ENCODE measurements around the gene SH3BGR. TPM values are rescaled to one million over a fixed set of nuclear protein-coding genes. Genes with fewer than 3 reads are reported as not detected.

Gene SH3BGR
- total and polyA plus RNA-seq, 2 of the 4 experiments (the other 2 are of a cell fraction) = 1.6 to 2.0 TPM

GRCh38 chr21:39406065-39406464, 45.7 kb upstream of the SH3BGR start:
- Histone ChIP-seq H4K8ac (ENCODE audit: low read depth in 2 of 2, low read length in 2 of 2) (no peak overlapping the region), H3K27me3 (ENCODE audit: control insufficient read depth, insufficient read depth, low read length) (no peaks in the 10 kb centered on the region), H4K5ac (ENCODE audit: low read depth, low read length) (no peak overlapping the region), H3K9me3 (ENCODE audit: control insufficient read depth, insufficient read depth, low read length) (peaks cover 5% of the 10 kb centered on the region), H3K18ac (ENCODE audit: low read depth, low read length) (no peak overlapping the region), H2BK20ac (ENCODE audit: low read depth, low read length) (no peak overlapping the region), H3K4ac (ENCODE audit: low read depth, low read length) (no peak overlapping the region), H3K4me1 (ENCODE audit: control insufficient read depth, insufficient read depth, low read length) (no peaks in the 10 kb centered on the region), H3K36me3 (ENCODE audit: control insufficient read depth, insufficient read depth, low read length) (peaks cover 9% of the 10 kb centered on the region), H4K20me1 (ENCODE audit: insufficient read depth, low read length) (no peaks in the 10 kb centered on the region), H2BK120ac (ENCODE audit: low read depth, low read length) (no peak overlapping the region), H3K27ac (ENCODE audit: insufficient read depth, low read length) (no peak overlapping the region), H2AK9ac (replicated peaks; ENCODE audit: low read depth, low read length, poor library complexity) (no peak overlapping the region), H4K91ac (ENCODE audit: insufficient read depth, low read depth, low read length) (no peak overlapping the region), H2AFZ (replicated peaks; ENCODE audit: low read length, poor library complexity) (no peak overlapping the region), H3K9ac (ENCODE audit: low read depth, low read length) (no peak overlapping the region), H3K4me2 (ENCODE audit: low read depth, low read length) (no peak overlapping the region), H3K79me1 (ENCODE audit: low read depth in 1 of 2, low read length in 2 of 2) (no peaks in the 10 kb centered on the region), H2BK15ac (ENCODE audit: low read depth, low read length) (no peak overlapping the region), H3K23ac (ENCODE audit: low read depth, low read length) (no peak overlapping the region), H3K14ac (replicated peaks; ENCODE audit: low read depth, low read length) (no peak overlapping the region), H2AK5ac (ENCODE audit: low read depth, low read length) (no peak overlapping the region), H2BK5ac (ENCODE audit: low read depth, low read length, poor library complexity, severe bottlenecking) (no peak overlapping the region), H3K4me3 (ENCODE audit: insufficient read depth, low read depth, low read length) (no peak overlapping the region), H3K56ac (ENCODE audit: extremely low read depth, insufficient read depth, low read length) (no peak overlapping the region), H3K9me1 (ENCODE audit: insufficient read depth, low read length) (no peaks in the 10 kb centered on the region)
- BruUV-seq (replicated peaks) = no TSS peak
- TF ChIP-seq BHLHE40 (IDR thresholded peaks at IDR 0.05; ENCODE audit: low read depth, low read length) (no peak), RFX5 (IDR thresholded peaks at IDR 0.05; ENCODE audit: low read depth, low read length) (no peak), FOS (IDR thresholded peaks at IDR 0.05; ENCODE audit: low read depth, low read length) (no peak), ELK1 (IDR thresholded peaks at IDR 0.05; ENCODE audit: borderline replicate concordance, low read depth, low read length) (no peak), POLR2A (IDR thresholded peaks at IDR 0.05; ENCODE audit: low read depth, low read length) (no peak), MAZ (IDR thresholded peaks at IDR 0.05; ENCODE audit: borderline replicate concordance, low read depth, low read length) (no peak), SMC3 (IDR thresholded peaks at IDR 0.05; ENCODE audit: low read depth, low read length) (no peak), RAD21 (IDR thresholded peaks at IDR 0.05; ENCODE audit: low read length) (no peak), NFE2L2 (IDR thresholded peaks at IDR 0.05; ENCODE audit: low read depth, low read length) (no peak), CEBPB (IDR thresholded peaks at IDR 0.05; ENCODE audit: low read depth, low read length) (no peak), USF2 (IDR thresholded peaks at IDR 0.05; ENCODE audit: low read depth, low read length) (no peak), MXI1 (IDR thresholded peaks at IDR 0.05; ENCODE audit: borderline replicate concordance, low read depth, low read length) (no peak), MAFK (IDR thresholded peaks at IDR 0.05; ENCODE audit: low read depth, low read length) (no peak), CTCF (conservative IDR thresholded peaks at IDR 0.05; ENCODE audit: low read depth, low read length) (no peak), CHD1 (IDR thresholded peaks at IDR 0.05; ENCODE audit: low read depth, low read length) (no peak), RCOR1 (IDR thresholded peaks at IDR 0.05; ENCODE audit: insufficient replicate concordance, low read length) (no peak)
- dilution Hi-C loops (cut with HindIII; ENCODE audit: low sequenced_read_pairs, unreplicated experiment) = no loop called here
- ChIA-PET POLR2A (ENCODE audit: unreplicated experiment) (no interaction called here), CTCF (no interaction called here)
- no CpG with 5 or more reads among the region's 2 CpGs for WGBS, 2 experiments (ENCODE audit: extremely low coverage in 2 of 2, insufficient read length in 1 of 2)
- ATAC-seq (ENCODE audit: low read depth) = no peak
- intact Hi-C loops (cut with micrococcal nuclease) = no loop called here
- no peak for DNase-seq
- in situ Hi-C loops (cut with MboI; ENCODE audit: low sequenced_read_pairs) = no loop called here

Measured in IMR-90 (cell line).